Peyer's patch (tissue), 4 donors: ENCODE data around the gene DSN1. TPM values are rescaled to one million over a fixed set of nuclear protein-coding genes. Genes with fewer than 3 reads are reported as not detected.

ENCODE experiments used
- DNase-seq, 3 donors: peaks; one replicate each; pipeline ENCODE4 v3.0.0-alpha.2; 2017 to 2019
- H3K27ac ChIP-seq, 4 donors: fragments of 200-600 bp; sonication (generic); one replicate each; pipeline ENCODE4 v1.5.1; 2016 to 2019
- H3K27me3 ChIP-seq, 2 donors: fragments of 200-600 bp; sonication (generic); one replicate each; pipeline ENCODE4 v1.5.1; 2019
- H3K36me3 ChIP-seq, 3 donors: fragments of 200-600 bp; sonication (generic); one replicate each; pipeline ENCODE4 v1.5.1; 2016 to 2019
- H3K4me1 ChIP-seq, 4 donors: fragments of 200-600 bp; sonication (generic); one replicate each; pipeline ENCODE4 v1.5.1; 2016 to 2019
- H3K4me3 ChIP-seq, 4 donors: fragments of 200-600 bp; sonication (generic); 1 replicate in 3 of 4; 2 replicates in 1 of 4; pipeline ENCODE4 v1.5.1; 2016 to 2019; ENCODE audit warnings: mild to moderate bottlenecking in 1 of 4
- H3K9me3 ChIP-seq, 4 donors: fragments of 200-600 bp; sonication (generic); one replicate each; pipeline ENCODE4 v1.5.1; 2016 to 2019; ENCODE audit warnings: mild to moderate bottlenecking in 1 of 4
- POLR2A ChIP-seq, 2 donors: fragments of 450-650 bp; IDR thresholded peaks; one replicate each; pipeline ENCODE4 v1.5.1; 2017; ENCODE audit warnings: antibody characterized with exemption in 2 of 2, mild to moderate bottlenecking in 2 of 2, moderate library complexity in 2 of 2
- total RNA-seq, 4 donors: library from RNA; depleted of rRNA; stranded (reverse); fragments of >200 nt; gene quantifications; one replicate each; pipeline ENCODE4 v1.1.0, GENCODE V29; 2016
- TF ChIP-seq, protein P1 (sequence below), 6 experiments: fragments of 450-650 bp in 4 of 6; fragments of 200-600 bp in 2 of 6; sonication (generic) in 1 of 6; IDR thresholded peaks; one replicate each; pipeline ENCODE4 v1.5.1; 2017 to 2019; ENCODE audit warnings: antibody characterized with exemption in 6 of 6, mild to moderate bottlenecking in 3 of 6, moderate library complexity in 1 of 6

The DSN1 gene
- total RNA-seq, 4 donors from 2014 or later, result 7.5 to 26.4 (median 13.3) TPM

GRCh38 chr20:36808317-36809257 is 35.0 kb upstream of the DSN1 start:
- peak; percentile 74 to 92 (median 86) for DNase-seq
- Histone ChIP-seq H3K4me1 (no peaks in the 10 kb centered on the region), H3K36me3 (peaks cover 0 to 47% (median 0%) of the 10 kb centered on the region in 3 donors), H3K9me3 (no peaks in the 10 kb centered on the region), H3K4me3 (no peak overlapping the region), H3K27me3 (no peaks in the 10 kb centered on the region), H3K27ac (peak overlapping the region in 3 of 4 donors; percentile 32 to 74 (median 63))
- peak in 1 of 2 donors; percentile 52 for TF ChIP-seq POLR2A (IDR thresholded peaks at IDR 0.05)
- TF ChIP-seq, protein P1, sequence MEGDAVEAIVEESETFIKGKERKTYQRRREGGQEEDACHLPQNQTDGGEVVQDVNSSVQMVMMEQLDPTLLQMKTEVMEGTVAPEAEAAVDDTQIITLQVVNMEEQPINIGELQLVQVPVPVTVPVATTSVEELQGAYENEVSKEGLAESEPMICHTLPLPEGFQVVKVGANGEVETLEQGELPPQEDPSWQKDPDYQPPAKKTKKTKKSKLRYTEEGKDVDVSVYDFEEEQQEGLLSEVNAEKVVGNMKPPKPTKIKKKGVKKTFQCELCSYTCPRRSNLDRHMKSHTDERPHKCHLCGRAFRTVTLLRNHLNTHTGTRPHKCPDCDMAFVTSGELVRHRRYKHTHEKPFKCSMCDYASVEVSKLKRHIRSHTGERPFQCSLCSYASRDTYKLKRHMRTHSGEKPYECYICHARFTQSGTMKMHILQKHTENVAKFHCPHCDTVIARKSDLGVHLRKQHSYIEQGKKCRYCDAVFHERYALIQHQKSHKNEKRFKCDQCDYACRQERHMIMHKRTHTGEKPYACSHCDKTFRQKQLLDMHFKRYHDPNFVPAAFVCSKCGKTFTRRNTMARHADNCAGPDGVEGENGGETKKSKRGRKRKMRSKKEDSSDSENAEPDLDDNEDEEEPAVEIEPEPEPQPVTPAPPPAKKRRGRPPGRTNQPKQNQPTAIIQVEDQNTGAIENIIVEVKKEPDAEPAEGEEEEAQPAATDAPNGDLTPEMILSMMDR (IDR thresholded peaks at IDR 0.05), result peak; percentile 27 to 86 (median 79)

DNA sequence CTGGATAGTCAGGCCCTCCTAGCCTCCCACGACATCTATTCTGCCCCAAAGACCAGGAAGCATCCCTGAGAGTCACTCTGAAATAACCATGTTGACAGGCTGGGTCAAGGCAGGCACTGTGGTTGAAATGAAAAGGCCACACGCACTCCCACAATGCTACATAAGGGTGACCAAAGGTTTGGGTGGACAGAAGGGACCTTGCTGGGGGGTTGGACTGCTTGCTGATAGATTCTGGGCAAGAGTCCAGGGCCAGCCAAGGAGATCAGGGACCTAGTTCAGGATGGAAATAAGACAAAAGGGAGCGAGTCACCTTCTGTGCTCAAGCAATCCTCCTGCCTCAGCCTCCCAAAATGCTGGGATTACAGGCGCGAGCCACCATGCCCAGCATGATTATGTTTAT is 32.5 kb upstream of the DSN1 start:
- Histone ChIP-seq H3K9me3 (no peaks in the 10 kb centered on the region), H3K36me3 (peaks cover 0 to 67% (median 0%) of the 10 kb centered on the region in 3 donors), H3K27me3 (no peaks in the 10 kb centered on the region), H3K4me3 (no peak overlapping the region), H3K4me1 (no peaks in the 10 kb centered on the region), H3K27ac (no peak overlapping the region)
- TF ChIP-seq, protein P1 (IDR thresholded peaks at IDR 0.05), result no peak
- no peak for TF ChIP-seq POLR2A (IDR thresholded peaks at IDR 0.05)
- DNase-seq, result no peak

DNA sequence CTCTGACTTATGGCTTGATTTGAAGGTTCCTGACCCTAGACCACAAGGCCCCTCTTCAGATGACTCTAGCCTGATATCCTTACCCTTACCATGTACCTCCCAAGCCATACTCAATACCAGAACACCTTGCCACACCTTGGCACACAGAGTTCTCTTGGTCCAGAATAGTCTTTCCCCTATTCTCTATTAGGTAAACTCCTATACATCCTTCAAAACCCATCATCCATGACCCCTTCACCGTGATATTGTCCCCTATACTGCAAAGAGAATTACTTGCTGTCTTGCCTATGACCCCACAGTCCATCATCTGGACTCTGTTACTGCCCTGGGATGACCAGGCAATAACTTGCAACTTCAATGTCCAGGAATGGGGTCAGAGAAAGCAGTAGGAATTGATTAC is 31.8 kb upstream of the DSN1 start:
- Histone ChIP-seq H3K9me3 (no peaks in the 10 kb centered on the region), H3K4me3 (no peak overlapping the region), H3K4me1 (no peaks in the 10 kb centered on the region), H3K27me3 (no peaks in the 10 kb centered on the region), H3K36me3 (peaks cover 0 to 74% (median 0%) of the 10 kb centered on the region in 3 donors), H3K27ac (no peak overlapping the region)
- no peak for TF ChIP-seq POLR2A (IDR thresholded peaks at IDR 0.05)
- DNase-seq, result no peak

DNA sequence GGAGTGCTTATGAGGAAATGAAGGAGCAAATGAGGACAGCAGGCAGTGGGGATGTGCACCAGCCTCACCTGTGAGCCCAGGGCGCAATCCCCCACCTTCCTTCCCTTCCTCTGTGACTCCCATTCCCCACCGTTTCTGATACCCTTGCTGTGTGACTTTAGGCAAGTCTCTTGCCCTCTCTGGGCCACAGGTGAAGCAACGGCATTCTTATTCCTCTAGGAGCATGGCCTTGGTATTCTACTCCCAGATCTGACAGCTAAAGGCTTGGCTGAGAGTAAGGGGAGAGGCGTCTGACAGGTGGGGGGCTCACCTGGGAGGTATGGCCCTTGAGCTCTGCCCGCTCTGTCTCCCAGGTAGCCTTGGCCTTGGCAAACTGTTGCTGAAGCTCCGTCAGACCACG is 30.9 kb upstream of the DSN1 start:
- no peak overlapping the region for H3K4me3 ChIP-seq
- no peaks in the 10 kb centered on the region for H3K9me3 ChIP-seq
- H3K27me3 ChIP-seq, result no peaks in the 10 kb centered on the region
- H3K27ac ChIP-seq, result no peak overlapping the region
- TF ChIP-seq, protein P1 (IDR thresholded peaks at IDR 0.05), result no peak
- no peak for TF ChIP-seq POLR2A (IDR thresholded peaks at IDR 0.05)
- H3K4me1 ChIP-seq, result no peaks in the 10 kb centered on the region
- peaks cover 0 to 77% (median 0%) of the 10 kb centered on the region in 3 donors for H3K36me3 ChIP-seq
- no peak for DNase-seq

GRCh38 chr20:36802326-36803222 is 29.0 kb upstream of the DSN1 start:
- Histone ChIP-seq H3K4me1 (no peaks in the 10 kb centered on the region), H3K9me3 (no peaks in the 10 kb centered on the region), H3K27me3 (no peaks in the 10 kb centered on the region), H3K36me3 (peaks cover 0 to 89% (median 0%) of the 10 kb centered on the region in 3 donors), H3K4me3 (no peak overlapping the region), H3K27ac (no peak overlapping the region)
- TF ChIP-seq, protein P1 (IDR thresholded peaks at IDR 0.05), result no peak
- TF ChIP-seq POLR2A (IDR thresholded peaks at IDR 0.05), result no peak
- no peak for DNase-seq
